GM20000 (cell line): Measurements from ENCODE around the gene TMIGD1.

Source experiments
- DNase-seq: peaks from one replicate; pipeline ENCODE4 v3.0.0; 2012; ENCODE audit warnings: low spot score
- CTCF ChIP-seq: IDR thresholded peaks from 2 replicates; pipeline ENCODE4 v1.5.1; 2012; ENCODE audit warnings: mild to moderate bottlenecking, control low read depth; ENCODE audit errors: extremely low read depth, missing control alignments

TMIGD1 gene

GRCh38 chr17:30339086-30339485 lies 5.2 kb upstream of the TMIGD1 start:
- no peak for DNase-seq
- no peak for TF ChIP-seq CTCF

- TF ChIP-seq CTCF, result no peak
- no peak for DNase-seq
Observed at GRCh38 chr17:30337393-30337999, 3.6 kb upstream of the TMIGD1 start.

- peak; percentile 41 for TF ChIP-seq CTCF
- DNase-seq, result peak; percentile 49
Observed at GRCh38 chr17:30336369-30337171, 2.7 kb upstream of the TMIGD1 start.

GRCh38 chr17:30334421-30334820 lies 564 bp upstream of the TMIGD1 start:
- no peak for TF ChIP-seq CTCF

GRCh38 chr17:30332057-30332542 lies 1.8 kb downstream of the TMIGD1 start:
- DNase-seq, result peak; percentile 23
- TF ChIP-seq CTCF, result no peak

More at GRCh38 chr17:30334421-30334820, 564 bp upstream of the TMIGD1 start:
- no peak for DNase-seq

- DNase-seq, result no peak
- no peak for TF ChIP-seq CTCF
Observed at GRCh38 chr17:30326809-30327208, 7.0 kb downstream of the TMIGD1 start.

GRCh38 chr17:30324723-30325122 lies 9.1 kb downstream of the TMIGD1 start:
- no peak for TF ChIP-seq CTCF

More at GRCh38 chr17:30324723-30325122, 9.1 kb downstream of the TMIGD1 start:
- no peak for DNase-seq
